Ishikawa (cell line): ENCODE data around the gene ICA1L.

Experiments used
- CEBPB ChIP-seq: IDR thresholded peaks from 2 replicates; pipeline ENCODE4 v1.6.1; 2012
- CREB1 ChIP-seq: IDR thresholded peaks from 2 replicates; pipeline ENCODE4 v1.6.1; 2012; ENCODE audit warnings: low read depth
- EGR1 ChIP-seq: IDR thresholded peaks from 2 replicates; pipeline ENCODE4 v1.6.1; 2012
- EP300 ChIP-seq: IDR thresholded peaks from 2 replicates; pipeline ENCODE4 v1.6.1; 2012; ENCODE audit warnings: borderline replicate concordance
- FOXM1 ChIP-seq: IDR thresholded peaks from 2 replicates; pipeline ENCODE4 v1.6.1; 2012; ENCODE audit warnings: low read depth, borderline replicate concordance
- NFIC ChIP-seq: IDR thresholded peaks from 2 replicates; pipeline ENCODE4 v1.6.1; 2012
- RAD21 ChIP-seq: IDR thresholded peaks from 2 replicates; pipeline ENCODE4 v1.6.1; 2012; ENCODE audit warnings: low read depth
- TAF1 ChIP-seq: IDR thresholded peaks from 2 replicates; pipeline ENCODE4 v1.6.1; 2012; ENCODE audit warnings: low read depth, mild to moderate bottlenecking
- TCF12 ChIP-seq: IDR thresholded peaks from 2 replicates; pipeline ENCODE4 v1.6.1; 2012; ENCODE audit warnings: low read depth
- TEAD4 ChIP-seq: IDR thresholded peaks from 2 replicates; pipeline ENCODE4 v1.6.1; 2012
- YY1 ChIP-seq: IDR thresholded peaks from 2 replicates; pipeline ENCODE4 v1.6.1; 2012; ENCODE audit warnings: low read depth
- ZBTB7A ChIP-seq: IDR thresholded peaks from 2 replicates; pipeline ENCODE4 v1.6.1; 2012; ENCODE audit warnings: low read depth
- TF ChIP-seq, protein P1 (sequence below): IDR thresholded peaks from 2 replicates; pipeline ENCODE4 v1.6.1; 2012
- TF ChIP-seq, protein P2 (sequence below): IDR thresholded peaks from 2 replicates; pipeline ENCODE4 v1.6.1; 2012; ENCODE audit warnings: low read depth, mild to moderate bottlenecking
- TF ChIP-seq, protein P3 (sequence below): IDR thresholded peaks from 2 replicates; pipeline ENCODE4 v1.6.1; 2012

The ICA1L gene

DNA sequence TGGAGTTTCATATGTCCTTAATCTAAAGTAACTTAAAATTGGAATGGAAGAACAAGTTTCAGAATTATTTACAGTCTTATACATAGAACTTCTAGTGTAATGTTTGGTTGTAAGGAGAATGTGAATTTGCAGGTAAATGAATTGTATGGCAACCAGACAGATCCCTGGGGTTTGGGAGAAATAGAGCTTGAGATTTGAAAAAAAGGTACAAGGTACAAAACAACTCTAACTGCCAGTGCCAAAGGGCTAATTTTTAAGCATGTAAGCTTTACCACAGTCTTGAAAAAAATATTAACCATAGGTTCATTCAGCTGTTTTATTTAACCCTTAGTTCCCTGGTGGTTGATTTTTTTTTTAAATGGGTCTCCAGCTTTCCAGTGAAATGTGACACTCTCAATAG, 103.3 kb downstream of the ICA1L start:
- TF ChIP-seq TAF1 (no peak), CREB1 (no peak), TEAD4 (no peak), YY1 (no peak), RAD21 (no peak), NFIC (no peak)
- TF ChIP-seq, protein P1, sequence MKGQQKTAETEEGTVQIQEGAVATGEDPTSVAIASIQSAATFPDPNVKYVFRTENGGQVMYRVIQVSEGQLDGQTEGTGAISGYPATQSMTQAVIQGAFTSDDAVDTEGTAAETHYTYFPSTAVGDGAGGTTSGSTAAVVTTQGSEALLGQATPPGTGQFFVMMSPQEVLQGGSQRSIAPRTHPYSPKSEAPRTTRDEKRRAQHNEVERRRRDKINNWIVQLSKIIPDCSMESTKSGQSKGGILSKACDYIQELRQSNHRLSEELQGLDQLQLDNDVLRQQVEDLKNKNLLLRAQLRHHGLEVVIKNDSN, result no peak

DNA sequence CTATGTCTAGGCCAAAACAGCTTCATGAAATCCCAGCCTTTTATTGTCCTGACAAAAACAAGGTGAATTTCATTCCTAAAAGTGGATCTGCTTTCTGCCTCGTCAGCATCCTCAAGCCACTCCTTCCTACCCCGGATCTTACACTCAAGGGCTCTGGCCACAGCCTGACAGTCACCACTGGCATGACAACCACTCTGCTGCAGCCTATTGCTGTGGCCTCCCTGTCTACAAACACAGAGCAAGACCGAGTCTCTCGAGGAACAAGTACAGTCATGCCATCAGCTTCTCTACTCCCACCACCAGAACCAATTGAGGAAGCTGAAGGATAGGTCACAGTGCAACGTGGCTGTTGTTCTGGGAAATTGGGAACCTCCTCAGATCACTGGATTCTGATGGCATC, 106.1 kb downstream of the ICA1L start:
- TF ChIP-seq CREB1, result no peak
- TF ChIP-seq TEAD4, result no peak
- TF ChIP-seq FOXM1, result no peak
- TF ChIP-seq, protein P1, result no peak
- TF ChIP-seq TAF1, result no peak
- TF ChIP-seq EP300, result no peak
- TF ChIP-seq RAD21, result no peak
- TF ChIP-seq ZBTB7A, result no peak
- no peak for TF ChIP-seq CEBPB
- TF ChIP-seq NFIC, result no peak
- no peak for TF ChIP-seq TCF12

DNA sequence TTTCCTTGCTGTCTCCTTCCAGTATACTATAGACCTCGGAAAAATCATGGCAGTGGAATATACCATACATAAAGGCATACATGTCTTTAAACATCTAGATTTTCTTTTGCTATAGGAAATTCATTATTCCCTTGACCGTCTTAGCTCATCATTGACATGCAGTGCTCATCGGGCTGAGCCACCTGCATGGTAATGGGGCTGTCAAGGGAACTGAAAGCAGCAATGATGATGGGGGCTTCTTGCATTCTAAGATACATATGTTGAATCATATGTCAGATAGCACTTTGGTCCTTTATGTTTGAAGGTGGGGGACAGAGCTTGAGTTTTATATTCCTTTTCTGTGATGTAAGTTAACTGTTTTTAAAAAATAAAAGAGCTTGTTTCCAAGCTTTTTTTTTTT, 106.6 kb downstream of the ICA1L start:
- TF ChIP-seq, protein P2, sequence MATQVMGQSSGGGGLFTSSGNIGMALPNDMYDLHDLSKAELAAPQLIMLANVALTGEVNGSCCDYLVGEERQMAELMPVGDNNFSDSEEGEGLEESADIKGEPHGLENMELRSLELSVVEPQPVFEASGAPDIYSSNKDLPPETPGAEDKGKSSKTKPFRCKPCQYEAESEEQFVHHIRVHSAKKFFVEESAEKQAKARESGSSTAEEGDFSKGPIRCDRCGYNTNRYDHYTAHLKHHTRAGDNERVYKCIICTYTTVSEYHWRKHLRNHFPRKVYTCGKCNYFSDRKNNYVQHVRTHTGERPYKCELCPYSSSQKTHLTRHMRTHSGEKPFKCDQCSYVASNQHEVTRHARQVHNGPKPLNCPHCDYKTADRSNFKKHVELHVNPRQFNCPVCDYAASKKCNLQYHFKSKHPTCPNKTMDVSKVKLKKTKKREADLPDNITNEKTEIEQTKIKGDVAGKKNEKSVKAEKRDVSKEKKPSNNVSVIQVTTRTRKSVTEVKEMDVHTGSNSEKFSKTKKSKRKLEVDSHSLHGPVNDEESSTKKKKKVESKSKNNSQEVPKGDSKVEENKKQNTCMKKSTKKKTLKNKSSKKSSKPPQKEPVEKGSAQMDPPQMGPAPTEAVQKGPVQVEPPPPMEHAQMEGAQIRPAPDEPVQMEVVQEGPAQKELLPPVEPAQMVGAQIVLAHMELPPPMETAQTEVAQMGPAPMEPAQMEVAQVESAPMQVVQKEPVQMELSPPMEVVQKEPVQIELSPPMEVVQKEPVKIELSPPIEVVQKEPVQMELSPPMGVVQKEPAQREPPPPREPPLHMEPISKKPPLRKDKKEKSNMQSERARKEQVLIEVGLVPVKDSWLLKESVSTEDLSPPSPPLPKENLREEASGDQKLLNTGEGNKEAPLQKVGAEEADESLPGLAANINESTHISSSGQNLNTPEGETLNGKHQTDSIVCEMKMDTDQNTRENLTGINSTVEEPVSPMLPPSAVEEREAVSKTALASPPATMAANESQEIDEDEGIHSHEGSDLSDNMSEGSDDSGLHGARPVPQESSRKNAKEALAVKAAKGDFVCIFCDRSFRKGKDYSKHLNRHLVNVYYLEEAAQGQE, result no peak
- TF ChIP-seq EGR1 (no peak), EP300 (no peak), FOXM1 (no peak), TAF1 (no peak), TCF12 (no peak), CREB1 (no peak), NFIC (no peak), CEBPB (no peak)
- TF ChIP-seq, protein P1, result no peak

DNA sequence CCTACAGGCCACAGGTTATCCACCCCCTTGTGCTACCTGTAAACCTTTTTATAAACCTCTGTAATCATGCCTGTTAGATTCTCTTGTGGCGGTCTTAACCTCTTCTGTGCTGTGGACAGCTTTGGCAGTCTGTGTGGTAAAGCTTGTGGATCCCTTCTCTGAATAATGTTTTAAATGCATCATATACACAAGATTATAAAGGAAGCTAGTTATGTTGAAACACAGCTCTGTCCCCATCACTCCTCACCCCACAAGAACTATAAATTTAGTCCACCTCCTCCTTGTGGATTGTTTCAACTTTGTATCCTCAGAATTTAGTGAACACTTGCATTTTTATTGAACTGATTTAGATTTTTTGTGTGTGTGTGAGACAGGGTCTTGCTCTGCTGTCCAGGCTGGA, 107.7 kb downstream of the ICA1L start:
- TF ChIP-seq, protein P1, result no peak
- TF ChIP-seq CREB1 (no peak), EP300 (no peak), TAF1 (no peak), CEBPB (no peak), EGR1 (no peak), YY1 (no peak), TEAD4 (no peak), TCF12 (no peak), FOXM1 (no peak), NFIC (no peak), ZBTB7A (no peak), RAD21 (no peak)
- TF ChIP-seq, protein P2, result no peak
- TF ChIP-seq, protein P3, sequence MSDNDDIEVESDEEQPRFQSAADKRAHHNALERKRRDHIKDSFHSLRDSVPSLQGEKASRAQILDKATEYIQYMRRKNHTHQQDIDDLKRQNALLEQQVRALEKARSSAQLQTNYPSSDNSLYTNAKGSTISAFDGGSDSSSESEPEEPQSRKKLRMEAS, result no peak

DNA sequence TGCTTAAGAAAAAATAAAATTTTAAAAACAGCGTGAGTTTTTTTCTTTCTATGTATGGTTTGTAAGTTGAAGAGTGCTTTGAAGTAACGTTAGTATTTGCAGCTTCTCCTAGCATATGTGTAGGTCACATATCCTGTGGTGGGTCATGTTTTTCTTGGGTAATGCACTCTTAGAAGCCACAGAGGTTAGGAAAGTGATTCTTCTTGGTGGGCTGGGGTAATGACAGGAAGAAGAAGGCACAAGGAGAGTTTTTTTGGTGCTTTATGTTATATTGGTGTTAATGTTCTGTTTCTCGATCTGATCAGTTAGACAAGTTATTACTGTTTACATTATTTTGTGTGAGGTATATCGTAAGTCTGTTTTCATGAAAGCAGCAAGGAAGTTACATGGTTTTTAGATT, 109.0 kb downstream of the ICA1L start:
- TF ChIP-seq ZBTB7A, result no peak
- TF ChIP-seq, protein P3, result no peak
- no peak for TF ChIP-seq TAF1

DNA sequence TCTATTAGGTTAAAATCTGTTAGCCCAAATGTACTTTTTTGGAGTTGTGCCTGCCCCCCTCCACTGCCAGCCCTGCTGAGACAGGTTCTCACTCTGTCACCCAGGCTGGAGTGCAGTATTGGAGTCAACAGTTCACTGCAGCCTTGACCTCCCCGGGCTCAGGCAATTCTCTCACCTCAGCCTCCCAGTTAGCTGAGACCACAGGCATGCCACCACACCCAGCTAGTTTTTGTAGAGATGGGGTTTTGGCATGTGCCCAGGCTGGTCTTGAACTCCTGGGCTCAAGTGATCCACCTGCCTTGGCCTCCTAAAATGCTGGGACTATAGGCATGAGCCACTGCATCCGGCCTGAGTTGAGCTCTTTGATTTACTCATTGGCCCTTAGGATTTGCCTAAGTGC, 110.7 kb downstream of the ICA1L start:
- TF ChIP-seq TAF1 (no peak), FOXM1 (no peak), ZBTB7A (no peak), TCF12 (no peak), TEAD4 (peak; percentile 47; the same call in 1 of the 2 replicates), EP300 (peak; percentile 66; the same call in 1 of the 2 replicates), RAD21 (no peak), NFIC (peak; percentile 62)
- TF ChIP-seq, protein P2, result no peak
- TF ChIP-seq, protein P3, result no peak
- TF ChIP-seq, protein P1, result no peak
